ENCODE measurements around the gene CAMK4. TPM values are rescaled to one million over a fixed set of nuclear protein-coding genes. Genes with fewer than 3 reads are reported as not detected.

CAMK4 gene
- total and polyA plus RNA-seq, 8 donors: 0.45 to 25.1 (median 3.8) TPM

- no peak for DNase-seq
- no peak for TF ChIP-seq CTCF (IDR thresholded peaks at IDR 0.05)
- TF ChIP-seq EP300 (IDR thresholded peaks at IDR 0.05): no peak
- no peak for TF ChIP-seq POLR2AphosphoS5 (IDR thresholded peaks at IDR 0.05)
- no peak for TF ChIP-seq POLR2A (IDR thresholded peaks at IDR 0.05)
- Histone ChIP-seq H3K27me3 (no peaks in the 10 kb centered on the region), H3K36me3 (no peaks in the 10 kb centered on the region), H3K9me3 (no peaks in the 10 kb centered on the region), H3K4me1 (no peaks in the 10 kb centered on the region), H3K27ac (no peak overlapping the region), H3K4me3 (no peak overlapping the region)
- intact Hi-C loops (cut with DNase I; ENCODE audit: low total_unique reads): no loop called here
- WGBS, 5 donors: 84 to 90% (median 87%) methylated on average over 2 of the region's 2 CpGs
Observed at GRCh38 chr5:111215971-111216370, 8.2 kb upstream of the CAMK4 start.

DNA sequence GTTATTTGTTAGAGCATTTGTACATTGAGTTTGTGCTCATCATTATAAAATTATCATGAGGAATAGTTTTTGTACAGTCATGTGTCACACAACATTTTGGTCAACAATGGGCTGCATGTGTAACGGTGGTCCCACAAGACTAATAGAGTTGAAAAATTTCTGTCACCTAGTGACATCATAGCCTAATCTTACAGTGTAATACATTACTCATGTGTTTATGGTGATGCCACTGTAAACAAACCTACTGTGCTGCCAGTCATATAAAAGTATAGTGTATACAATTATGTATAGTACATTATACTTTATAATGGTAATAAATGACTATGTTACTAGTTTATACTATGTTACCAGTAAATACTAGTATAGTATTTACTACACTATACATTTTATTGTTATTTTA is 3.0 kb upstream of the CAMK4 start:
- no peak overlapping the region for H3K4me3 ChIP-seq
- peaks cover 0 to 19% (median 15%) of the 10 kb centered on the region in 4 donors for H3K4me1 ChIP-seq
- peaks cover 0 to 28% (median 19%) of the 10 kb centered on the region in 3 donors for H3K27me3 ChIP-seq
- DNase-seq: no peak
- H3K9me3 ChIP-seq: no peaks in the 10 kb centered on the region
- intact Hi-C loops (cut with DNase I; ENCODE audit: low total_unique reads): no loop called here
- H3K36me3 ChIP-seq: no peaks in the 10 kb centered on the region
- H3K27ac ChIP-seq: no peak overlapping the region
- 92 to 100% (median 93%) methylated on average over 1 of the region's 1 CpG for WGBS, 5 donors
- TF ChIP-seq POLR2A (IDR thresholded peaks at IDR 0.05) (no peak), POLR2AphosphoS5 (IDR thresholded peaks at IDR 0.05) (no peak), CTCF (IDR thresholded peaks at IDR 0.05) (no peak), EP300 (IDR thresholded peaks at IDR 0.05) (no peak)

GRCh38 chr5:111223101-111223786 is 940 bp upstream of the CAMK4 start:
- peaks cover 0 to 19% (median 15%) of the 10 kb centered on the region in 4 donors for H3K4me1 ChIP-seq
- no peaks in the 10 kb centered on the region for H3K9me3 ChIP-seq
- H3K27me3 ChIP-seq: peaks cover 0 to 44% (median 26%) of the 10 kb centered on the region in 3 donors
- TF ChIP-seq CTCF (IDR thresholded peaks at IDR 0.05) (no peak), POLR2A (IDR thresholded peaks at IDR 0.05) (no peak), EP300 (IDR thresholded peaks at IDR 0.05) (no peak), POLR2AphosphoS5 (IDR thresholded peaks at IDR 0.05) (no peak)
- WGBS, 5 donors: 38 to 46% (median 42%) methylated on average over 8 of the region's 8 CpGs
- H3K36me3 ChIP-seq: no peaks in the 10 kb centered on the region
- H3K27ac ChIP-seq: peak overlapping the region in 4 of 5 donors; percentile 10 to 72 (median 30)
- H3K4me3 ChIP-seq: peak overlapping the region; percentile 55 to 72 (median 62)
- intact Hi-C loops (cut with DNase I; ENCODE audit: low total_unique reads): no loop called here
- no peak for DNase-seq

- H3K36me3 ChIP-seq: no peaks in the 10 kb centered on the region
- intact Hi-C loops (cut with DNase I; ENCODE audit: low total_unique reads): no loop called here
- WGBS, 5 donors: 1 to 3% (median 2%) methylated on average over 25 to 34 of the region's 34 CpGs
- peak overlapping the region; percentile 55 to 72 (median 62) for H3K4me3 ChIP-seq
- H3K9me3 ChIP-seq: no peaks in the 10 kb centered on the region
- peaks cover 0 to 48% (median 26%) of the 10 kb centered on the region in 3 donors for H3K27me3 ChIP-seq
- peak overlapping the region in 3 of 5 donors; percentile 1 to 72 (median 10) for H3K27ac ChIP-seq
- TF ChIP-seq POLR2A (IDR thresholded peaks at IDR 0.05) (no peak), CTCF (IDR thresholded peaks at IDR 0.05) (no peak), POLR2AphosphoS5 (IDR thresholded peaks at IDR 0.05) (no peak), EP300 (IDR thresholded peaks at IDR 0.05) (no peak)
- DNase-seq: no peak
- H3K4me1 ChIP-seq: peaks cover 0 to 19% (median 15%) of the 10 kb centered on the region in 4 donors
Observed at GRCh38 chr5:111224561-111225345, 569 bp downstream of the CAMK4 start.
